Measurements from ENCODE around the gene FCHSD2.

FCHSD2 gene

DNA sequence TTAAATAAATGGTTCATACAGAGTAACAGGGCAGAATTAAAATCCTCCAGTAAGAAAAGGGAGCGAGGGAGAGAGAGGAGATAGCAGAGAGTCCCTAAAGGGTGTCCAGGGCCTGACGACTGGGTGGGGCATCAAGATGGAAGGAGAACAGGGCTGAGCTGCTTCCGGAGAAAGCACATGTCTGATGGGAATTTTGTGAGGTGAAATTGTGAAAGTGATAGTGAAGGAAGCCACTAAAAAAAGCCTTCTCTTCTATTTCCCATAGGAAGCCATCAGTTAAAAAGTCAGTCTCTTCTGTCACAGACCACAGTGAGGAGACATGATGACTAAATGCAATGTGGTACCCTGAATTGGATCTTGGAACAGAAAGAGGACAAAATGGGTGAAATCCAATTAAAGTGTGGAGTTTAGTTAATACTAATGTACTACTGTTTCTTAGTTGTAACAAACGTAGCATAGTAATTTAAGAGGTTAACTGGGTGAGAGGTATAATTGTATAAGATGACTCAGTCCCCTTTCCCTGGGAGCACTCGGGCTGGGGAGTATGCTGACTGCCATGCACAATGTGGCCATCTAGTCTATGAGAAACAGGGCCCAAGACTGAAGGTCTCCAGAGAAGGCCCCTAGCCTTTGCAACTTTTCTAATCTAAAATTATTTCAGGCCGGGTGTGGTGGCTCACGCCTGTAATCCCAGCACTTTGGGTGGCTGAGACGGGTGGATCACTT lies 29.5 kb upstream of the FCHSD2 start:
- no peak for DNase-seq

DNA sequence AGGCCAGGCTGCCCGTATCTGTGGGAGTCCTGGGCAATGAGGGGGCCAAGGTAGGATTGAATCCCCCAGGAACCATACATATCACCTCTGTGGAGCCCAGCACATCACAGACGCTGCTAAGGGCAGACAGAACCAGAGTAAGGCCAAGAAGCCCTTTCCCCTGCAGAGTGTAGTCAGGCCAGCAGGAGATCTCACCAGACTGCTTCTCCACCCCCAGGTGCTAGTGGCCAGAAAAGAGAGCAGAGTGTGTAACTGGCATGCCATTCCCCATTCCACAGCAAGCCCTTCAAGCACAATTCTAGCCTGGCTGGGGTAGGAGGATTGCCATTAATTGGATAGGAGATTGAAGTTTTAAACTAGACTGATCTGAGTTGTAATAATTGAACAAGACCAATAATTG lies 28.0 kb upstream of the FCHSD2 start:
- no peak for DNase-seq

DNA sequence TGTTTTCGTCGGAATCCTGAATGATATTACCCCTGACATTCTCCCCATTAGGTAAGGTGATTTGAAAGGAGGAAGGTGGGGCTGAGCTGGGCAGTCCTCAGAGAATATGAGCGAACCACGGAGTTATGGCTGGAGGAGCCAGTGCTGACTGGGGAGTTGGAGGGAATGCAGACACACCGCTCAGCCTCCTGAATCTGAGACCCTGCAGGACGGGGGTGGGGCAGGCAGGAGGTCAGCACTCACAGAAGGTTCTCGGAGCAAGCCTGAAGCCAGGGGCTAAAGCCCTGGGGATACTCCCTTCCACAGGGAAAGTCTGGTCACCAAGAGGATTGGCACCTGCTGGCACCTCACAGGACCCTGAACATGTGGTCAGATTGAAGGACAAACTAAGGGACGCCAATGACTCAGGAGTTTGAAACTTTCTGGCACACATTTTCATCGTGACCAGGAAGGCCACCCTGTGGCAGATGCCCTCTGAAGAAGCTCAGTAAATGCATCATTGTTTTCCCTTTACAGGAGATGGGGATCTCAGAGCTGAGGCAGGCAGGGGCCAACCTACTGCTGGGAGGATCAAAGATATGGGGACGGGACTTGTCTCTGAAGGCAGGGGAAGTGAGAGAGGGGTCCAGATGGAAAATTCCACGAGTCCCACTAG lies 26.9 kb upstream of the FCHSD2 start:
- DNase-seq: no peak

DNA sequence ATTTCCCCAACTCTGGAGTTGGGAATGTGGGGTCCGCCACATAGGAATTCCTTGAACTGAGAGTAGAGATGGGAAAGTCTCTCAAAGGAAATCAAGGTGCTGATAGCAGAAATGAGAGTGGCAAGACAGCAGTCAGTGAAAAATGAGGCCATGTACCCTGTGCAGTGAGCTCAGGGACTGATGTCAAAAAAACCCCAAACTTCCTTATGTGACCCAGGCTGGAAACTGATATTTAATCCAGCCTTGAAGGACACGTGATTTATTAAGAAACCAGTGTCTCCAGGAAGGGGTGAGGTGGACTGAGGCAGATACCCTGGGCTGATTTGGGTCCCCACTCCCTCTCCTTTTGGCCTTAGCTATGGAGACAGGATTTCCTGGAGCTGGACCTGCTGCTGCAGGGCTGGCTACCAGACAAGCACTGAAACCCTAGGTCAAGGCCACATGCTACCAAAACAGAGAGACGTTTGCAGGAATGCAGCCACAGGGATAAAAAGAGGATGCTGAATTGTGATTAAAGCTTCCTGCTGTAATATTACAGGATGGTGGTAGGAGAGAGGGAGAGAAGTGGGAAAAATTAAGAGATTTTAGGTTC lies 25.3 kb upstream of the FCHSD2 start:
- DNase-seq: no peak

DNA sequence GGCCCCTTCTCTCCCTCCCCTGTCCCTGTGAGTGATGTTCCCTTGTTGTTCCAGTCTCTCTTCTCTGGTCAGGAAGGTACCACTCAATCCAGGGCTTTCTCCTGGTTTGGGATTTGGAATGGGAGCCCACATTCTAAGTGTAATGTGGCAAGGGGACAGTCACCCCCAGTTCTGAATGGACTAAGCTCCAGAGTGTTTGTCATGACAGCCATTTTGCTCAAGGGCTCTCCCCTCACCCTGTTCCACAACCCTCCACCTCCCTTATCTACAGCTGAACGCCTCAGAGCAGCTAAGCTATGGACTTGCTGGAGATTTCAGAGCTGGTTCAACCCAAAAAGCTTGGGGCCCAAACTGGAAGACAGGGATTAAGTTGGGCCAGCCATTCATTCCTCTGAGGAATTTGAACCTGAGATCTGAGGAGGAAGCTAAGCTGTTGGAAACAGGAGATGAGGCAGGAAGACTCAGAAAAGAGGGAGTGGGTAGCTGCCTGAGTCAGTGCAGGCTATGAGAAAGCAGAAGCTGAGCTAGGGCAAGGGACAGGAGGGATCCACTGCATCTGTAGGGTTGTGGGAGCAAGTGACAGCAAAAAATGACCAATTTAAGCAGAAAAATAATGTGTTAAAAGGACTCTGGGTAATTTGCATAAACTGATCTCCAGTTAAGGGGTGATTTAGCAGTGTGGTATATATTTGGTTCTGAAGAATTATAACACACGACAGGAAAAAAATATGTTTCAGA lies 22.9 kb upstream of the FCHSD2 start:
- no peak for DNase-seq

DNA sequence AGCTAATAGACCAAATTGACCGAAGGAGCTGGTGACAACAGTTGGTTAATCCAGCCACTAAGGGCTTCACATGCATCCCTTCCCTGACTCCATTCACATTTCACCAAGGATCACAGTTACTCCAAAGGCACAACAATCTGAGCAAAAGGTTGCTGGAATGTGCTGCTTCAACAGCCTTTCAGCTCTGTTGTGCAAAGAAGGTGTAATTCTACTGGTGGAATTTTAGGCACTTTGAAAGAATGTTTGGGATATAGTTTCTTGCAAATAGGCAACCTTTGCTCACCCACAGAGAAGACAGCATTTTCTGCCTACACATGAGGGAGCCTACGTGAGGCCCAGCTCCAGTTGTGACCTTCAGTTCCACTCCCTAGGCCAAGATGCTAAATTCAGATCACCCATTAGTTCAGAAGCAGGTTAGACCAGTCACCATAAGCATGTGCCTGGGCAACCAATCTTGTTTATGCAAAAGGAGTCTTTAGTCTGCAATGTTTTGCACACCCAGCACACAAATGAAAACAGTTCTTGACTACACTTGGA lies 21.6 kb upstream of the FCHSD2 start:
- no peak for DNase-seq

DNA sequence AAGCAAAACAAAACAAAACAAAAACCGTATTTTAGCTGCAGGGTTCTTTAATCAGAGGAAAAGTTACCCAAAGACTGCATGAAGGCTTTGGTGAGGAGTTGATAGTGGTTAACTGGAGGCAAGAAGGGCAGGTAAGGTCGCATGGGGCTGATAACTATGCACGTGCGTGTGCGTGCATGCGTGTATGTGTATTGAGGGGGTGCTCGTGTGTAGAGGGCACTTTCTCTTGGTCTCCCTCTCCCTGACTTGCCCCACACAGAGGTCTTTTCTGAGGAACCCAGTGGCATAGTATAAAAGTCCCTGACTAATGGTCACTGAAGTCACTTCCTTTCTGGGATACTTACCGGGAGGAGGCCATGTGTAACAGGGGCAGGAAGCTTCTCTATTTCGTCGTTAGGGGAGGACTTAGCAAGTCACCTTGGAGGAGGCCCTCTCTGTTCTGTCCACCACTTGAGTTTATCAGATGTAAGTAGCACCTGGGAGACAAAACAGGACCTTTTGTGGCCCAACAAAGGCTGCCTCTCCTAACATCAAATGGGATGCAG lies 20.1 kb upstream of the FCHSD2 start:
- no peak for DNase-seq

DNA sequence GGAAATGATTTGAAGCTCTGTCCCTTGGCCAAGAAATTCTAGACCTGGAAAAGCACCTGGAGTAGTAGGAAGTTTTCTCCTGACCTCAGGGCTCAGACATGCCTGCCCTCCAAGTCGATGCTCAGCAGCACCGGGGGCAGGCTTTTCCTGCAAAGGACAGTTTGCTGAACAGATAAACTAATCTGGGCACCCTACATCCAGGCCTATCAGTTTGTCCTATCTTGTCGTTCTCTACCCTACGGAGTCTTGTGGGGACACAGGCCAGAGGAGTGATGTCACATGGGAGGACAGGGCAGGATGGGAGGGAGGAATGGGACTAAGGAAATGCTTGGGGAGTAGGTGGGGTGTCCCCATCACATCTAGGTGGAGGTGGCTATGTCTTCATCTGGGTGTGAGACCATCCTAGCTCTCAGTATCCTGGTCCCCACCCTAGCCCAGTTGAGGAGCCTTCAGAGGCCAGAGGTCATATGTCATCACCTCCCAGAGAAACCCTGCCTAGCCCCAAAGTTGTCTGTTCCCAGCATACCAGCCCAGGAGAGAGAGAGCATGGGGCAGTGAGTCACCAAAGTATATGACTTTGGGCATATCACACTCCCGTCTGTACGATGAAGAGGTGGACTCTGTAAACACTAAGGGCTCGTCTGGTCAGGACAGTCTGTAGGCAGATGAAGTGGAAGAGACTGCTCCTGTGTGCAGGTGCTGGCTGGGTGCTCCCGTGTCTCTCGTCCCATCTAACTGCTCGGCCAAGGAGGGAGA lies 18.1 kb upstream of the FCHSD2 start:
- no peak for DNase-seq

DNA sequence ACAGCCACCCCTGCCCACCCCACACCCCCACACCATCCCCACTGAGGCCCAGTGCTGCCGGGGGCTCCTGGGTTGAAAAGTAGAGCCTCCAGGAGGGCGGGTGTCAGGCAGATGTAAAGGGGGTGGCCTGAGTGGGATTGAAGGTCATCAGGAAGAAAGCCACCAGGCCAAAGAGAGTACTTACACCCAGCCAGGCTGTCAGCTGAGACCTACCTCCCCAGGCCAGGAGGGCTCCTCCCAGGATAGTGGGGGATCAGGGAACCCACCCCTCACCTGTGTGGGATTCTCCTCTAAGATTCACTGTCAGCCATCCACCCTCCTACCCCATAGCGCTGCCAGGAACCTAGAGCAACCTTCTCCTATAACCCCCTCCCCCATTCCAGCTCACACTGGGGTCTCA lies 17.2 kb upstream of the FCHSD2 start:
- no peak for DNase-seq

DNA sequence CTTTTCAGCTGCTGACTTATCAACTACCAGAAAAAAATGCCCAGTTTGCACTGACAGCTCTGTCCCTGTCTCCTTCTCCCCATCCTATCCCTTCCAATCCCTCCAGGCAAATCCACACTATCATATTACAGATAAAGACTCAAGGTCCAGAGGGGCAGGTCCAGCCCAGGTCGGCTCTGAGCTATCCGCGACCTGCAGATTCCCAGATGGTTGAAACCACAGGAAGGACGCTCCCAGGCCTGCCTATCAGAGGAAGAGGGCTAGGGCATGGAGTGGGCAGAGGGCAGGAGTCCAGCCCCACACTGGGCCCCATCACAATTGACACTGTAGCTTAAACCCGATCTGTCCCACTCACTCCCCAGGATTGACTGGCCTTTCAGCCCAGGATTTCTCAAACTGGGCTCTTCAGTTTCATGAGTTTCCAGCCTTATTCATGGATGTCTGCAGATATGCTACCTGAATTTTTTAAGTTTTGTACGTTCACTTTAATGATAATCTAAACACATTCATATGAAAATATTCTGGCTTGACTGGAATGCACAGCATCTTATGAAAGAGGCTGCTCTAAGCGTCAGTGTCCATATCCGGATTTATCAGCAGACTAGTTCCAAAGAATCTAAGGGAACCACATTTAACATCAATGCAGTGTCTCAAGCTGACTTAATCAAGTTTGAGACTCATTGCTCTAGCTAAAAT lies 16.4 kb upstream of the FCHSD2 start:
- no peak for DNase-seq

DNA sequence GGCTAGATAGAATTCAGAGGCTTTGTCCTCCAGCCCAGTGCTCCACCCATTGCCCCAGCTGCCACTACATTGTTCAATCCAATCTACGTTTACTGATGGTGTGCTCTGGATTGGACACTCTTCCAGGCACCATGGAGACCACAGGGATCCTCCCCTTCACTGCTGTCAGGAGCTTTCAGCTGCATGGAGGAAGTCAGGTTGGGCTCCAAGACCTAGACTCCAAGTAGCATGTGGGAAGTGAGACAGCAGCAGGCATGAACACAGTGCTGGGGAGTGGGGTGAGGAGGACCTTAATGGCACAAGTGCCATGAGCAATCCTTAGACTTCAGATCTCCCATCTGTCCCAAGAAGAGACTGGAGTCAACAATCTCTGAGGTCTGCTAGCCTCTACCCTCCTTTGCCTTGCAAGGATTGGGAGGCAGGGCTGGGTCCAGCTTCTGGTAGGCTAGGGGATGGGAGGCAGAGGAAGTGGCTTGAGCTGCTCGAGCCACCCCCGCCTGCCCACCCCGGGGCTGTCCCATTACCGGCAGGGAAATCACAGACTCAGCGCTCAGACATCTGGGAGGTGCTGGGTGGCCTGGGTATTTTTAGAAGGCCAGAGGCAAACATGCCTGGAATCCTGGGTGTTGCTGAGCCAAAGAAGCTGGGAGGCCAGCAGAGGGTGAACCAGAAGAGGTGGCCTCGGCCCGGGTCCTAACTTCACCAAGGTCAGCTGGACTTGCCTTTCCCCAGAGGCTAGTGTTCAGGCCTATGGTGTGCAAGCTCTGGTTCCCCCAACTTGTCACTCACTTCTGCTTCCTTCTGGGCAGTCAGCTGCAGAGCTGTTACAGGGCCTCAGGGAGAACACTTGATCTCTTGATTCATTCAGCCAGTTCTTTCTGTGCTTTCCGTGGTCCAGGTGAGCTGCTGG lies 15.2 kb upstream of the FCHSD2 start:
- DNase-seq: no peak

DNA sequence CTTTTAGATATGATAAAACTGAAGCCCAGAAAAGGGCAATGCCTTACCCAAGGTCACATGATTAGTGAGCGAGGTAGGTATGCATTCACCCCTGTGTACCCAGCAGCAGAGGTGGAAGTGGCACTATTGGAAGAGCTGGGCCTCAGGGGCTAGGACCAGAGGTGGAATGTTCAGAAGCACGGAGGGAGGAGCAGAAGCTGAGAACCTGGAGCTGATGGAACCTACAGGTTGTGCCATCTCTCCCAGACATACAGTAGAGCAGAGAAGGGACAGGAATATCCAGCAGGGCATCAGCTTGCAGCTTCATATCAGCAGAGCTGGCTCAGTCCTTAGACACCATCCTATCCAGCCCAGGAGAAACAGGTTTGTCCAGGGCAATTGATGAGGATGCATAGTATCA lies 14.6 kb upstream of the FCHSD2 start:
- no peak for DNase-seq

DNA sequence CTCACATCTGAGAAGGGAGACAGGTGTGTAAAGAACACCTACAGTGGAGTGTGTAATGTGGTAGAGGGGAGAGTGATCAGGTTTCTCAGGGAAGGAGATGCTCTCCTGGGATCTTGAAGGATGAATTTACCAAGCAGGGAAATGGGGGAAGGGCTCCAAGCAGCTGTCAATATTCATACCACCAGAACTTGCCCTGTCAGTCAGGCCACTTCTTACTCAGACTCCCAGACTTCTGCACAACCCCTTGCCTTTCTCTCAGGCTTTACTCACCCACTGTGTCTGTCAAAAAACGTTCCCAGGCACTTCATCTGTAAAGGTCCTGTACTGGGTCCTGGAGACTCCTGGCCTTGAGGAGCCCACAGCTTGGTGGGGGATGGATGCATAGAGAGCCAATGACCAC lies 14.0 kb upstream of the FCHSD2 start:
- no peak for DNase-seq

DNA sequence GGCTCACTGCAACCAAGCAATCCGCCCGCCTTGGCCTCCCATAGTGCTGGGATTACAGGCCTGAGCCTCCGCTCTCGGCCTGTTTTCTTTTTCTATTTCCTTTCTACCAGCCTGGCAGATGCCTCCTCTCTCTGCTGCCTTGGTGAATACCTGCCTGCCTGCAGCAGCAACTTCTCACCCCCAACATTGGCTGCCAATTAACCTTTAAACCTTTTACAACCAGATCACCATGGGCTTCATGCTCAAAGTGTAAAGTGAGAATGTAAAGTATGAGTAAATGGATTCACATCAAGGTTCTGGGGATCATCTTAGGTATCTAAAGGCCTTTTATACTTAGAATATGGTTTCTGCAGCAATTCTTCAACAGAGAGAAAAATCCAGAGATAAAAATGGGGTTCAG lies 13.0 kb upstream of the FCHSD2 start:
- DNase-seq: no peak

DNA sequence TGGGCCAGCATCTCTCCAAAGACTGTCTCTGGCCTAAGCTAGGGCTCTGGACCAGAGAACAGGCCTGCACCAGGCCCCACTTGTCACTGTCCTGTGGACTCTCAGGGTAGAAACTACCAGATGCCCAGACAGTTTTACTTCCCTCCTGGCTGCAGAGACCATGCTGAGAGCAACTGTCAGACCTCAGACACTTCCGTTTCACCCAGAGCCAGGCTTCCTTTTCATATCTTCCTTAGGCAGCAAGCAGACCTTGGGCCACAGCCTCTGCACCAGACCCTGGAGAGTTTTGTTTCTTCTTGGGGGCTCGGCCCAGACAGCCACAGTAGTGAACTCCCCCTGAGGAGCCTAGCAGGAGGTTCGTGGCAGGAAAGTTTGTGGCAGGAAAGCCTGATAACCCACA lies 12.1 kb upstream of the FCHSD2 start:
- DNase-seq: peak; percentile 65

DNA sequence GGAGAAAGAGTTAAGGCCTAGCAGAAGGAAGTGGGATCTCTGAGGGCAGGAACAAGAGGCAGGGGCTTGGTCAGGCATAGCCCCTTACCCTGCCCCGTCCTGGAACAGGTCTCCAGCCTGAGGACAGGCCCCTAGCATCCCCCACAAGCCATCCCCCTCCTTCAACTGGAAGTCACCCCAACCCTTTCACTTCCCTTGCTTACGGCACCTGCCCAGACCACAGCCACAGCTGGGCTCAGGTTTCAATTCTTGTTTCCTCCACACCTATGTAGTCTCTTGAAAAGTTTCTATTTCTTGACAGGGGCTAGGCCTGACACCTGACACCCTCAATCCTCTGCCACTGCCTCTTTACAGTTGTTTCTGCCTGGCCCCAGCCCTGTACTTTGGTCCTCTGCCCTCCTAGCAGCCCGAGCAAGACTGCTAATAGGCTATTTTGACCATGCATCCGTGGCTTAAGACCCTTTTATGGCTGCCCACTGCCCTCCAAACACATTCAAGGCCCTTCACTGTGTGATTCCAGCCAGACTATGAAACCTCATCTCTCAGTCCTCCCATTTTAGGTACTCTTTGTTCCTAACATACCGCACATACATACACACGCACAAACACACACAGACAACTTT lies 10.9 kb upstream of the FCHSD2 start:
- no peak for DNase-seq

DNA sequence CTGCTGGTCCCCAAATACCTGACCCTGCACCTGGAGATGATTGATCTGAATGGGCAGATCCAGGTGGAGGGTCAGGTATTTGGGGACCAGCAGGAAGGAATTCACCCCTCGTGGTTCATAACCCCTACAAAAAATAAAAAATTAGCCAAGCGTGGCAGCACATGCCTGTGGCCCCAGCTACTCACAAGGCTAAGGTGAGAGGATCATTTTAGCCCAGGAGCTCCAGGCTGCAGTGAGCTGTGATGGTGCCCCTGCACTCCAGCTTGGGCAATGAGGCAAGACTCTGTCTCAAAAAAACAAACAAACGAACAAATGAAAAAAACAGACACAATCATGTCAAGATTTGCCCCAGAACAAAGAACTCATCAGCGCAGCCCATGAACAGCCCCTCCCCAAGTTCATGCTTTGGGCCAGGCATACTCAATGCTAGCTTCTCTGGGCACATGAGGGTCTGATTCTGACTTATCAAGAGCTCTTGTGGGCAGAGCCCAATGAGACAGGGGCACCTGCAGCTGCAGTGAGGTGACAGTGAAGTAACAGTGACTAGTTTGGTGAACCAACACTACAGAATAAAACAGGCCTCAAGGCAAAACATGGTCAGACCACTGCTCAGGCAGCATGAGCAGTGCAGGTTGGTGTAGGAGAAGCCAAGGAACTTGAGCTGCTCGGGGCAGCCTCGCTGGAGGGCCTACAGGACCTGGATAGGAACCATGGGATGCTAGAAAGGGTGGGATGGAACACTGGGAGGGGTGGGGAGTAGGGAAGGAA lies 10.2 kb upstream of the FCHSD2 start:
- DNase-seq: no peak

DNA sequence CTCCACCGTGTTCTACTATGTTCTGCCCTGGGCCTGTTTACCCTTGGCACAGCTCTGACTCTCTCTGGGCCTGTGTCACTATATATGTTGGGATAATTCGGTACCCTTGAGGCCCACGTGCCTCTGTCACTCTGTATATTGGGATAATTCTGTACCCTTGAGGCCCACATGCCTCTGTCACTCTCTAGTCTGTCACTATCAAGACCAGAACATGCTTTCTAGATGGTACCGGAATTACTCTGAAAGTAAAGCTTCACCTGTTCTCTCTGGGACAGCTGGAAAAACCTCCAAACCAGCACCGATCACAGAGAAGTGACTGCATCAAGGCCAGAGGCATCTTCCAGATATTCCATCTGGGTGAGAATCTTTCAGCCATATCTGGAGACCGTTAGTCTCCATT lies 9.3 kb upstream of the FCHSD2 start:
- no peak for DNase-seq

DNA sequence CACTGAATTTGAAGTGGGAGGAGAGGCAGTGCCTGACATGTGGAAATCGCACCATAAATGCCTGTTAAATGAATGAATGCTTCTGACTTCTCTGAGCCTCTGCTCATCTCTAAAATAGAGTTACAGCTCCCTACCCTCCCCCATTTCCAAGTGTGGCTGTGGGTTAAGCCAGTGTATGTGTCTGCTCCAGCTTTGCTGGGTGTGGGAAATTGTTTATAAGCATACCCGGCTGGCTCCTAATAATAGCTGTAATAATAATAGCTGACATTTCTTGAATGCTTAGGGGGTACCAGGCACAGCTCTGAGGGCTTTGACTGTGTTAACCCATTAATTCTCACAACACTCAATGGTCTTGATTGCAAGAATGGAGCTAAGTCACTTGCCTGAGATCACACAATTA lies 7.0 kb upstream of the FCHSD2 start:
- no peak for DNase-seq
